GM10266 (cell line): ENCODE measurements around the gene ADAM33.

Source experiments
- DNase-seq: peaks from one replicate; pipeline ENCODE4 v3.0.0; 2012; ENCODE audit errors: extremely low spot score
- CTCF ChIP-seq: IDR thresholded peaks from 2 replicates; pipeline ENCODE4 v1.5.1; 2012; ENCODE audit warnings: mild to moderate bottlenecking, low read depth; ENCODE audit not compliant: control insufficient read depth, insufficient read depth; ENCODE audit errors: missing control alignments

Gene ADAM33

GRCh38 chr20:3707508-3707899 is 25.7 kb upstream of the ADAM33 start:
- no peak for DNase-seq
- no peak for TF ChIP-seq CTCF

GRCh38 chr20:3706774-3707507 is 25.1 kb upstream of the ADAM33 start:
- no peak for TF ChIP-seq CTCF
- no peak for DNase-seq

GRCh38 chr20:3705970-3706739 is 24.3 kb upstream of the ADAM33 start:
- DNase-seq: no peak
- no peak for TF ChIP-seq CTCF

- TF ChIP-seq CTCF: no peak
- no peak for DNase-seq
Measured at GRCh38 chr20:3705491-3705969, 23.7 kb upstream of the ADAM33 start.

GRCh38 chr20:3704087-3704486 is 22.3 kb upstream of the ADAM33 start:
- no peak for TF ChIP-seq CTCF
- DNase-seq: no peak

- DNase-seq: no peak
- TF ChIP-seq CTCF: no peak
Measured at GRCh38 chr20:3702611-3703391, 21.0 kb upstream of the ADAM33 start.
